Measurements from ENCODE around the gene KCTD13. TPM values are rescaled to one million over a fixed set of nuclear protein-coding genes. Genes with fewer than 3 reads are reported as not detected.

KCTD13 gene
- total and polyA plus RNA-seq, 2 of the 8 experiments (the other 6 are each of a cell fraction or from before 2014, with no cell fraction given): 9.2 to 10.8 TPM

- TF ChIP-seq ATF2 (IDR thresholded peaks at IDR 0.05; ENCODE audit: low read length): no peak
These were observed 5.0 kb downstream of the KCTD13 start (continued) for GRCh38 chr16:29921034-29921385.

Data from H1 (cell line).